LHCN-M2 (cell line): ENCODE results near the gene CMC4. TPM values are rescaled to one million over a fixed set of nuclear protein-coding genes. Genes with fewer than 3 reads are reported as not detected.
A peak's percentile ranks its signal among the peaks of the same experiment; 100 is the strongest.

Experiments used
- DNase-seq: peaks from one replicate; pipeline ENCODE4 v3.0.0-alpha.2; 2012; ENCODE audit warnings: low read depth
- polyA plus RNA-seq: library from polyadenylated mRNA; unstranded; fragments of >200 nt; gene quantifications from one replicate; pipeline ENCODE4 v1.2.1, GENCODE V29; 2012; ENCODE audit warnings: missing spikeins
- total RNA-seq: library from RNA; depleted of rRNA; stranded (reverse); fragments of >200 nt; gene quantifications from 2 replicates; pipeline ENCODE4 v1.2.3, GENCODE V29; 2014; rRNA removed

Gene CMC4
- total RNA-seq, result 17.2 and 23.2 TPM in 2 replicates
- 9.3 TPM for polyA plus RNA-seq

GRCh38 chrX:155070975-155071693 is at the start of gene CMC4, which contains the start of the genes BRCC3 and MTCP1:
Gene CMC4 (minus strand): TSS chrX:155071136. CDS start chrX:155064023, 7,113 bp downstream.
Gene BRCC3 (plus strand): TSS chrX:155071508. CDS start chrX:155071528, 20 bp downstream.
Gene MTCP1 (minus strand): TSS chrX:155071136. CDS start chrX:155066010, 5,126 bp downstream.
- DNase-seq, result peak; percentile 71

- DNase-seq, result no peak
These were observed 44.4 kb upstream of the CMC4 start for GRCh38 chrX:155115174-155115819.

GRCh38 chrX:155113097-155113496 is 42.2 kb upstream of the CMC4 start:
- no peak for DNase-seq

GRCh38 chrX:155112171-155112570 is 41.2 kb upstream of the CMC4 start:
- no peak for DNase-seq

- no peak for DNase-seq
These were observed 37.5 kb upstream of the CMC4 start for GRCh38 chrX:155108427-155108826.

- DNase-seq, result no peak
These were observed 35.0 kb upstream of the CMC4 start for GRCh38 chrX:155105919-155106318.

GRCh38 chrX:155094468-155095061 is 23.6 kb upstream of the CMC4 start:
- no peak for DNase-seq

- no peak for DNase-seq
These were observed 16.2 kb upstream of the CMC4 start for GRCh38 chrX:155086961-155087735.

- peak; percentile 19 for DNase-seq
These were observed 15.4 kb upstream of the CMC4 start for GRCh38 chrX:155086202-155086840.

- no peak for DNase-seq
These were observed 851 bp upstream of the CMC4 start for GRCh38 chrX:155071694-155072280.

- no peak for DNase-seq
These were observed 317 bp downstream of the CMC4 start for GRCh38 chrX:155070663-155070974.

- no peak for DNase-seq
These were observed 898 bp downstream of the CMC4 start for GRCh38 chrX:155070038-155070437.

- DNase-seq, result no peak
These were observed 1.5 kb downstream of the CMC4 start for GRCh38 chrX:155069414-155069813.

- DNase-seq, result peak; percentile 81
These were observed 2.8 kb downstream of the CMC4 start for GRCh38 chrX:155068165-155068564.

GRCh38 chrX:155065035-155065734 is 5.8 kb downstream of the CMC4 start:
- DNase-seq, result peak; percentile 52

- DNase-seq, result no peak
These were observed 9.2 kb downstream of the CMC4 start for GRCh38 chrX:155061760-155062159.

- DNase-seq, result peak; percentile 60
These were observed 13.8 kb downstream of the CMC4 start for GRCh38 chrX:155056877-155057792.

- no peak for DNase-seq
These were observed 14.5 kb downstream of the CMC4 start for GRCh38 chrX:155056471-155056870.

GRCh38 chrX:155055494-155055893 is 15.4 kb downstream of the CMC4 start:
- DNase-seq, result no peak
